K562 (cell line): Measurements from ENCODE around the gene PACRG. TPM values are rescaled to one million over a fixed set of nuclear protein-coding genes. Genes with fewer than 3 reads are reported as not detected.

Source experiments
- ATAC-seq: fragments of 200-7000 bp; cut with Tn5 transposase; 3 replicates; pipeline ENCODE4 v1.9.1; 2020; ENCODE audit warnings: moderate library complexity
- BruUV-seq: library from RNA; stranded (reverse); fragments of 400-500 nt; replicated peaks from 2 replicates; lab custom pipeline; 2021; lab: Mats Ljungman, UMichigan
- CTCF ChIA-PET: fragments of 300-600 bp; formaldehyde crosslinking; extraction: SDS; loops from one replicate; lab custom pipeline; 2021; ENCODE audit warnings: low intra/inter-chr PET ratio; lab: Yijun Ruan, JAX
- POLR2A ChIA-PET: fragments of 300-600, 350-650 bp; sonication (Branson Sonifier 250); formaldehyde crosslinking; extraction: SDS; loops from one replicate; lab custom pipeline; 2021; ENCODE audit warnings: antibody characterized with exemption, inconsistent platforms; lab: Yijun Ruan, JAX
- DNase-seq, 4 experiments: peaks; one replicate each; pipeline versions ENCODE4 v3.0.0 to v3.0.0-alpha.2; 2011 to 2018; ENCODE audit warnings: low spot score in 3 of 4, mixed read lengths in 3 of 4; ENCODE audit errors: extremely low read depth in 1 of 4
- FAIRE-seq: peaks from 2 replicates; lab custom pipeline; 2011; peaks lifted over from hg19 to GRCh38; lab: Jason Lieb, UNC
- H2AFZ ChIP-seq: 2 replicates; pipeline ENCODE4 v1.6.0; 2011; ENCODE audit warnings: low read depth, low read length, control low read depth, inconsistent platforms
- H3K27ac ChIP-seq: fragments of 200-600 bp; 3 replicates; pipeline ENCODE4 v1.8.0; 2011; ENCODE audit warnings: low read depth, mild to moderate bottlenecking, control low read depth, inconsistent platforms, low read length, moderate library complexity, mixed read lengths; ENCODE audit errors: extremely low read depth
- H3K27me3 ChIP-seq, 2 experiments: fragments of 300-600 bp in 1 of 2; 2 replicates in 1 of 2; 3 replicates in 1 of 2; pipeline versions ENCODE4 v1.6.0 to v1.8.0; 2011; ENCODE audit warnings: inconsistent platforms in 2 of 2, low read length in 2 of 2, mild to moderate bottlenecking in 1 of 2, mixed read lengths in 1 of 2, moderate library complexity in 1 of 2; ENCODE audit not compliant: control insufficient read depth in 2 of 2, insufficient read depth in 2 of 2
- H3K36me3 ChIP-seq: fragments of 300-600 bp; 3 replicates; pipeline ENCODE4 v1.8.0; 2011; ENCODE audit warnings: mild to moderate bottlenecking, low read length, inconsistent platforms; ENCODE audit not compliant: control insufficient read depth, insufficient read depth
- H3K4me1 ChIP-seq, 2 experiments: fragments of 200-600 bp in 1 of 2; replicated peaks in 1 of 2; 2 replicates in 1 of 2; 3 replicates in 1 of 2; pipeline versions ENCODE4 v1.5.1 to v1.8.0; 2011; ENCODE audit warnings: inconsistent platforms in 2 of 2, low read length in 2 of 2, mild to moderate bottlenecking in 1 of 2, mixed read lengths in 1 of 2, moderate library complexity in 1 of 2; ENCODE audit not compliant: control insufficient read depth in 2 of 2, insufficient read depth in 2 of 2
- H3K4me2 ChIP-seq: 2 replicates; pipeline ENCODE4 v1.6.1; 2011; ENCODE audit warnings: low read length, control low read depth, inconsistent platforms, mixed read lengths; ENCODE audit not compliant: insufficient read depth
- H3K4me3 ChIP-seq: fragments of 200-600 bp; sonication (generic), shearing (Covaris generic); 2 replicates; pipeline ENCODE4 v1.5.1; 2016; ENCODE audit warnings: control low read depth, inconsistent platforms
- H3K79me2 ChIP-seq: fragments of 200-600 bp; 3 replicates; pipeline ENCODE4 v1.8.0; 2011; ENCODE audit warnings: low read length, inconsistent platforms; ENCODE audit not compliant: control insufficient read depth, insufficient read depth
- H3K9ac ChIP-seq, 2 experiments: 2 replicates each; pipeline versions ENCODE4 v1.6.0 to v1.6.1; 2011; ENCODE audit warnings: low read depth in 2 of 2, low read length in 2 of 2, control low read depth in 1 of 2, inconsistent platforms in 1 of 2, mild to moderate bottlenecking in 1 of 2, mixed read lengths in 1 of 2; ENCODE audit not compliant: insufficient read depth in 1 of 2
- H3K9me1 ChIP-seq: one replicate; pipeline ENCODE4 v1.6.0; 2011; ENCODE audit warnings: inconsistent platforms, mild to moderate bottlenecking, low read length, moderate library complexity; ENCODE audit not compliant: control insufficient read depth, insufficient read depth
- H3K9me3 ChIP-seq: replicated peaks from 2 replicates; pipeline ENCODE4 v1.5.1; 2011; ENCODE audit warnings: low read depth, low read length, inconsistent platforms; ENCODE audit not compliant: control insufficient read depth, insufficient read depth
- H4K20me1 ChIP-seq: replicated peaks from 2 replicates; pipeline ENCODE4 v1.6.1; 2011; ENCODE audit warnings: low read length, inconsistent platforms, mixed read lengths; ENCODE audit not compliant: control insufficient read depth, insufficient read depth
- BACH1 ChIP-seq: fragments of 200-800 bp; sonication (Bioruptor generic); IDR thresholded peaks from 2 replicates; pipeline ENCODE4 v1.6.1; 2016; ENCODE audit warnings: missing genetic modification characterization, missing compliant biosample characterization
- BCLAF1 ChIP-seq, 2 experiments: fragments of 450-650 bp in 1 of 2; IDR thresholded peaks; 2 replicates each; pipeline ENCODE4 v1.6.1; 2011 to 2017; ENCODE audit warnings: low read depth in 2 of 2, antibody characterized with exemption in 1 of 2, borderline replicate concordance in 1 of 2, low read length in 1 of 2, mild to moderate bottlenecking in 1 of 2, mixed read lengths in 1 of 2; ENCODE audit not compliant: control insufficient read depth in 1 of 2
- CTBP1 ChIP-seq: fragments of 450-650 bp; IDR thresholded peaks from 2 replicates; pipeline ENCODE4 v1.6.1; 2016; ENCODE audit warnings: borderline replicate concordance
- ETS2 ChIP-seq: IDR thresholded peaks from 2 replicates; pipeline ENCODE4 v1.6.1; 2016; ENCODE audit warnings: borderline replicate concordance, missing genetic modification characterization, mild to moderate bottlenecking, moderate library complexity, missing compliant biosample characterization; ENCODE audit not compliant: poor library complexity, severe bottlenecking
- GTF3C2 ChIP-seq: IDR thresholded peaks from 3 replicates; pipeline ENCODE4 v1.6.1; 2011; ENCODE audit warnings: borderline replicate concordance, mild to moderate bottlenecking, moderate library complexity; ENCODE audit not compliant: insufficient read length; ENCODE audit errors: extremely low read depth
- KDM4B ChIP-seq, 2 experiments: fragments of 450-650 bp in 1 of 2; sonication (generic) in 1 of 2; IDR thresholded peaks; 2 replicates each; pipeline ENCODE4 v1.6.1; 2016 to 2017; ENCODE audit warnings: borderline replicate concordance in 2 of 2, antibody characterized with exemption in 1 of 2, low read depth in 1 of 2, mild to moderate bottlenecking in 1 of 2
- KLF13 ChIP-seq: fragments of 450-650 bp; IDR thresholded peaks from 2 replicates; pipeline ENCODE4 v1.6.1; 2016; ENCODE audit warnings: missing genetic modification characterization, low read depth, mild to moderate bottlenecking, missing compliant biosample characterization, moderate library complexity, borderline replicate concordance
- PYGO2 ChIP-seq: fragments of 450-650 bp; IDR thresholded peaks from 2 replicates; pipeline ENCODE4 v1.6.1; 2016; ENCODE audit warnings: mild to moderate bottlenecking, missing genetic modification characterization, moderate library complexity, missing compliant biosample characterization
- RNF219 ChIP-seq: fragments of 250-450 bp; sonication (Bioruptor Pico); IDR thresholded peaks from 2 replicates; pipeline ENCODE4 v1.5.0; 2022; ENCODE audit warnings: mild to moderate bottlenecking
- SMAD4 ChIP-seq: fragments of 250-450 bp; sonication (Bioruptor Pico); conservative IDR thresholded peaks from 2 replicates; pipeline ENCODE4 v1.8.0; 2021; ENCODE audit warnings: inconsistent platforms, mild to moderate bottlenecking, moderate library complexity
- SP2 ChIP-seq: IDR thresholded peaks from 2 replicates; pipeline ENCODE4 v1.6.1; 2011; ENCODE audit warnings: mild to moderate bottlenecking, low read depth, low read length, moderate library complexity; ENCODE audit not compliant: poor library complexity, severe bottlenecking; ENCODE audit errors: extremely low read depth
- TAF15 ChIP-seq: fragments of 200-400 bp; formaldehyde crosslinking; IDR thresholded peaks from 2 replicates; pipeline ENCODE4 v1.6.1; 2017; ENCODE audit warnings: mild to moderate bottlenecking, low read depth, low read length, moderate library complexity
- ZNF354B ChIP-seq: fragments of 250-450 bp; sonication (Bioruptor Pico); IDR thresholded peaks from 2 replicates; pipeline ENCODE4 v1.4.0; 2020
- ZNF830 ChIP-seq: fragments of 250-450 bp; sonication (Bioruptor Pico); IDR thresholded peaks from 2 replicates; pipeline ENCODE4 v1.5.0; 2021; ENCODE audit warnings: mild to moderate bottlenecking
- WGBS: fragments of 100-300 bp; shearing (Covaris generic); methylation state at CpG from one replicate; pipeline ENCODE4 v1.1.6; 2016; ENCODE audit warnings: low coverage, mixed read lengths; ENCODE audit not compliant: insufficient coverage; ENCODE audit errors: missing lambda C conversion rate; 5-methylcytosine and 5-hydroxymethylcytosine counted together
- in situ Hi-C: fragments of 300-500 bp; cut with MboI; formaldehyde crosslinking; loops from 4 replicates; pipeline ENCODE4 v1.15.0; 2018; ENCODE audit warnings: inconsistent platforms, mixed read lengths
- intact Hi-C: fragments of 100-400 bp; cut with micrococcal nuclease; formaldehyde crosslinking; loops from 2 replicates; pipeline ENCODE4 v1.14.2; 2022
- polyA plus RNA-seq, 8 experiments: library from polyadenylated mRNA; depleted of rRNA in 4 of 8; stranded (reverse) in 5 of 8; unstranded in 3 of 8; fragments of >200 nt; fragmentation: Nextera tagmentation in 2 of 8; fragmentation: Illumina TruSeq in 1 of 8; extraction: Ambion mirVana in 2 of 8; extraction: Trizol in 1 of 8; gene quantifications; 2 replicates each; pipeline versions ENCODE4 v1.2.1 to v1.2.3, GENCODE V29; 2011 to 2014; ENCODE audit warnings: inconsistent platforms in 1 of 8, missing spikeins in 1 of 8
- total RNA-seq, 7 experiments: library from RNA; depleted of rRNA in 6 of 7; stranded (reverse); fragments of >200 nt in 6 of 7; fragmentation: Illumina TruSeq in 2 of 7; extraction: Trizol in 2 of 7; gene quantifications; 2 replicates each; pipeline versions ENCODE4 v1.2.1 to v1.2.3, GENCODE V29; 2011 to 2021; ENCODE audit warnings: low replicate concordance in 1 of 7

PACRG gene
- total and polyA plus RNA-seq, 9 of the 15 experiments (the other 6 are each of a cell fraction or from before 2014, with no cell fraction given), result 0.04 TPM; not detected in 8

GRCh38 chr6:163021054-163021453 is 293.3 kb downstream of the PACRG start:
- ATAC-seq (no peak), DNase-seq (no peak), FAIRE-seq (no peak)
- Histone ChIP-seq H3K4me1 (no peaks in the 10 kb centered on the region), H3K9ac (no peak overlapping the region), H3K9me3 (no peaks in the 10 kb centered on the region; the same call in 1 of the 2 replicates), H3K36me3 (no peaks in the 10 kb centered on the region), H3K27ac (no peak overlapping the region), H3K9me1 (no peaks in the 10 kb centered on the region), H3K4me3 (no peak overlapping the region), H4K20me1 (no peaks in the 10 kb centered on the region), H2AFZ (no peak overlapping the region), H3K27me3 (no peaks in the 10 kb centered on the region), H3K79me2 (no peaks in the 10 kb centered on the region), H3K4me2 (no peak overlapping the region)
- CTCF ChIA-PET, result no interaction called here
- no TSS peak for BruUV-seq
- intact Hi-C loops (no loop called here), in situ Hi-C loops (no loop called here)
- 2% methylated on average over 5 of the region's 5 CpGs for WGBS
- POLR2A ChIA-PET, result no interaction called here
- TF ChIP-seq TAF15, result no peak
- no peak for TF ChIP-seq RNF219
- TF ChIP-seq BACH1 (tag), result no peak
- no peak for TF ChIP-seq BCLAF1 (IDR thresholded peaks at IDR 0.05; ENCODE audit: borderline replicate concordance in 1 of 2, control insufficient read depth in 1 of 2, low read depth in 2 of 2, low read length in 1 of 2)
- TF ChIP-seq ZNF354B (CRISPR knock-in tag), result no peak
- no peak for TF ChIP-seq PYGO2 (tag)
- no peak for TF ChIP-seq SP2
- no peak for TF ChIP-seq KDM4B (IDR thresholded peaks at IDR 0.05; ENCODE audit: borderline replicate concordance in 2 of 2, low read depth in 1 of 2)
- no peak for TF ChIP-seq ETS2 (tag)
- TF ChIP-seq SMAD4 (CRISPR knock-in tag), result no peak
- no peak for TF ChIP-seq KLF13 (tag)
- no peak for TF ChIP-seq ZNF830 (CRISPR knock-in tag)
- TF ChIP-seq CTBP1, result no peak
- no peak for TF ChIP-seq GTF3C2
